A549 (cell line): ENCODE measurements around the gene KCNH2.

Experiments used
- EP300 ChIP-seq, 2 experiments: fragments of >200 bp; sonication (Bioruptor Twin); formaldehyde crosslinking; IDR thresholded peaks; 2 replicates in 1 of 2; 3 replicates in 1 of 2; pipeline ENCODE4 v1.6.1; 2016 to 2017
- KDM1A ChIP-seq: fragments of 200-600 bp; sonication (generic); IDR thresholded peaks from 2 replicates; pipeline ENCODE4 v1.6.1; 2016; ENCODE audit warnings: low read depth, mild to moderate bottlenecking
- POLR2A ChIP-seq: IDR thresholded peaks from 2 replicates; pipeline ENCODE4 v1.6.1; 2012; ENCODE audit warnings: mild to moderate bottlenecking, low read length
- RAD21 ChIP-seq, 2 experiments: fragments of >200 bp in 1 of 2; sonication (Bioruptor Twin) in 1 of 2; formaldehyde crosslinking in 1 of 2; IDR thresholded peaks in 1 of 2; conservative IDR thresholded peaks in 1 of 2; 2 replicates in 1 of 2; 3 replicates in 1 of 2; pipeline ENCODE4 v1.6.1; 2012 to 2018; ENCODE audit warnings: inconsistent platforms in 1 of 2
- RCOR1 ChIP-seq: fragments of 150-350 bp; IDR thresholded peaks from 2 replicates; pipeline ENCODE4 v1.6.1; 2014; ENCODE audit warnings: antibody characterized with exemption, low read length, low read depth
- ZNF302 ChIP-seq: fragments of 250-450 bp; sonication (Bioruptor Pico); IDR thresholded peaks from 2 replicates; pipeline ENCODE4 v1.9.0; 2021; ENCODE audit warnings: inconsistent platforms, mild to moderate bottlenecking, moderate library complexity
- TF ChIP-seq, protein P1 (sequence below): fragments of >200 bp; sonication (Bioruptor Twin); formaldehyde crosslinking; IDR thresholded peaks from 3 replicates; pipeline ENCODE4 v1.5.1; 2016

DNA sequence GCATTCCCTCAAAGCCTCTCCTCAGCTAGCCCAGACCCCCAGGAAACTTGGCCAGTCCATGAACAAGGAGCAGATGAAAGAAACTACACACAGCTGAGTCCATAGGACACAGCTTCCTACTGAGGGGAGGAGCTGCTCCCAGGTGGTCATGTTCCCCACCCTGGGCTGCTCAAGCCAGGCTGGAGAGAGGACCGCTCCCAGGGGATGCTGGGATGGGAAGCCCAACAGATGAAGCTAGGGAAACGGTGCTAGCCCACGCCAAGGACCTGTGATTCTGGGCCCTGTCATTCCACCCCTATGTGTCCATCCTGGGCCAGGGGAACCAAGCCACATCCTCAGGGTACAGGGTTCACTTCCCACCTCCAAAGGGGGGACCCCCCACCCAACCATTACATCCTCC, 19.0 kb downstream of the KCNH2 start:
- TF ChIP-seq RAD21 (conservative IDR thresholded peaks at IDR 0.05 in 1 of 2, IDR thresholded peaks at IDR 0.05 in 1 of 2) = no peak
- TF ChIP-seq POLR2A = no peak
- TF ChIP-seq, protein P1, sequence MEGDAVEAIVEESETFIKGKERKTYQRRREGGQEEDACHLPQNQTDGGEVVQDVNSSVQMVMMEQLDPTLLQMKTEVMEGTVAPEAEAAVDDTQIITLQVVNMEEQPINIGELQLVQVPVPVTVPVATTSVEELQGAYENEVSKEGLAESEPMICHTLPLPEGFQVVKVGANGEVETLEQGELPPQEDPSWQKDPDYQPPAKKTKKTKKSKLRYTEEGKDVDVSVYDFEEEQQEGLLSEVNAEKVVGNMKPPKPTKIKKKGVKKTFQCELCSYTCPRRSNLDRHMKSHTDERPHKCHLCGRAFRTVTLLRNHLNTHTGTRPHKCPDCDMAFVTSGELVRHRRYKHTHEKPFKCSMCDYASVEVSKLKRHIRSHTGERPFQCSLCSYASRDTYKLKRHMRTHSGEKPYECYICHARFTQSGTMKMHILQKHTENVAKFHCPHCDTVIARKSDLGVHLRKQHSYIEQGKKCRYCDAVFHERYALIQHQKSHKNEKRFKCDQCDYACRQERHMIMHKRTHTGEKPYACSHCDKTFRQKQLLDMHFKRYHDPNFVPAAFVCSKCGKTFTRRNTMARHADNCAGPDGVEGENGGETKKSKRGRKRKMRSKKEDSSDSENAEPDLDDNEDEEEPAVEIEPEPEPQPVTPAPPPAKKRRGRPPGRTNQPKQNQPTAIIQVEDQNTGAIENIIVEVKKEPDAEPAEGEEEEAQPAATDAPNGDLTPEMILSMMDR = no peak
- TF ChIP-seq EP300 (IDR thresholded peaks at IDR 0.05) = no peak
- TF ChIP-seq KDM1A = no peak
- TF ChIP-seq RCOR1 = no peak
- no peak for TF ChIP-seq ZNF302 (CRISPR knock-in tag)
